ENCODE results near the gene LRRC3. TPM values are rescaled to one million over a fixed set of nuclear protein-coding genes. Genes with fewer than 3 reads are reported as not detected.

LRRC3 gene
- total and polyA plus RNA-seq, 2 donors (not counting 3 experiments of a cell fraction or from before 2014, with no cell fraction given), result 4.8 to 4.9 TPM

- H2AFZ ChIP-seq (ENCODE audit: low read depth, low read length), result no peak overlapping the region
- H3K36me3 ChIP-seq (ENCODE audit: control insufficient read depth in 2 of 2, extremely low read depth in 1 of 2, insufficient read depth in 2 of 2, low read length in 2 of 2), result no peaks in the 10 kb centered on the region
- POLR2A ChIA-PET, result no interaction called here
- H3K4me2 ChIP-seq (ENCODE audit: insufficient read depth, low read length), result no peak overlapping the region
- intact Hi-C loops (cut with micrococcal nuclease) (no loop called here), dilution Hi-C loops (cut with MboI; ENCODE audit: extremely low pct_ligation_motif_present, low sequenced_read_pairs) (no loop called here)
- no TSS peak for BruUV-seq (replicated peaks)
- no peaks in the 10 kb centered on the region for H4K20me1 ChIP-seq (replicated peaks; ENCODE audit: control insufficient read depth, extremely low read depth, insufficient read depth, low read length)
- no peak for DNase-seq (ENCODE audit: low read depth, low spot score)
- no peaks in the 10 kb centered on the region for H3K27me3 ChIP-seq (ENCODE audit: control insufficient read depth in 2 of 2, insufficient read depth in 2 of 2, low read length in 2 of 2)
- H3K27ac ChIP-seq (ENCODE audit: insufficient read depth, low read depth, low read length), result no peak overlapping the region
- no peak overlapping the region for H3K4me3 ChIP-seq (replicated peaks in 1 of 3; ENCODE audit: insufficient read depth in 1 of 3, low read depth in 1 of 3, low read length in 3 of 3)
- no peaks in the 10 kb centered on the region for H3K79me2 ChIP-seq (ENCODE audit: control insufficient read depth, insufficient read depth, low read length)
- no peaks in the 10 kb centered on the region for H3K9me1 ChIP-seq (replicated peaks; ENCODE audit: control insufficient read depth, extremely low read depth, insufficient read depth, low read length)
- H3K9ac ChIP-seq (replicated peaks; ENCODE audit: extremely low read depth, insufficient read depth, low read length), result no peak overlapping the region
- H3K4me1 ChIP-seq (ENCODE audit: control insufficient read depth, extremely low read depth, insufficient read depth, low read length), result no peaks in the 10 kb centered on the region
- TF ChIP-seq POLR2AphosphoS5 (IDR thresholded peaks at IDR 0.05; ENCODE audit: insufficient read depth, low read depth, low read length), result no peak
- TF ChIP-seq JUN (IDR thresholded peaks at IDR 0.05; ENCODE audit: borderline replicate concordance, insufficient read depth, insufficient read length, low read depth), result no peak
- TF ChIP-seq MAX (IDR thresholded peaks at IDR 0.05; ENCODE audit: insufficient read depth, insufficient read length), result no peak
- TF ChIP-seq CTCF (IDR thresholded peaks at IDR 0.05; ENCODE audit: extremely low read depth in 1 of 2, insufficient read depth in 1 of 2, low read depth in 1 of 2, low read length in 2 of 2), result no peak
- no peak for FAIRE-seq
- no peaks in the 10 kb centered on the region for H3K9me3 ChIP-seq (replicated peaks; ENCODE audit: control insufficient read depth, insufficient read depth, low read length)
- CTCF ChIA-PET, result no interaction called here
These were observed 35.6 kb upstream of the LRRC3 start for GRCh38 chr21:44419679-44420078.

GRCh38 chr21:44420416-44421205 is 34.7 kb upstream of the LRRC3 start:
- Histone ChIP-seq H3K9me3 (replicated peaks; ENCODE audit: control insufficient read depth, insufficient read depth, low read length) (no peaks in the 10 kb centered on the region), H3K36me3 (ENCODE audit: control insufficient read depth in 2 of 2, extremely low read depth in 1 of 2, insufficient read depth in 2 of 2, low read length in 2 of 2) (no peaks in the 10 kb centered on the region), H3K4me2 (ENCODE audit: insufficient read depth, low read length) (no peak overlapping the region), H3K27ac (ENCODE audit: insufficient read depth, low read depth, low read length) (no peak overlapping the region), H2AFZ (ENCODE audit: low read depth, low read length) (no peak overlapping the region), H3K4me1 (ENCODE audit: control insufficient read depth, extremely low read depth, insufficient read depth, low read length) (no peaks in the 10 kb centered on the region), H3K9me1 (replicated peaks; ENCODE audit: control insufficient read depth, extremely low read depth, insufficient read depth, low read length) (no peaks in the 10 kb centered on the region), H3K4me3 (replicated peaks in 1 of 3; ENCODE audit: insufficient read depth in 1 of 3, low read depth in 1 of 3, low read length in 3 of 3) (no peak overlapping the region), H3K79me2 (ENCODE audit: control insufficient read depth, insufficient read depth, low read length) (no peaks in the 10 kb centered on the region), H3K27me3 (ENCODE audit: control insufficient read depth in 2 of 2, insufficient read depth in 2 of 2, low read length in 2 of 2) (no peaks in the 10 kb centered on the region), H3K9ac (replicated peaks; ENCODE audit: extremely low read depth, insufficient read depth, low read length) (no peak overlapping the region), H4K20me1 (replicated peaks; ENCODE audit: control insufficient read depth, extremely low read depth, insufficient read depth, low read length) (no peaks in the 10 kb centered on the region)
- TF ChIP-seq FOS (IDR thresholded peaks at IDR 0.05; ENCODE audit: borderline replicate concordance, insufficient read depth, low read length), result no peak
- TF ChIP-seq POLR2AphosphoS5 (IDR thresholded peaks at IDR 0.05; ENCODE audit: insufficient read depth, low read depth, low read length), result no peak
- no peak for TF ChIP-seq EZH2 (IDR thresholded peaks at IDR 0.05; ENCODE audit: borderline replicate concordance, low read depth, low read length, severe bottlenecking)
- TF ChIP-seq GATA2 (IDR thresholded peaks at IDR 0.05; ENCODE audit: insufficient read depth, insufficient read length, low read depth, low read length), result no peak
- TF ChIP-seq CTCF (IDR thresholded peaks at IDR 0.05; ENCODE audit: extremely low read depth in 1 of 2, insufficient read depth in 1 of 2, low read depth in 1 of 2, low read length in 2 of 2), result no peak
- no peak for TF ChIP-seq MYC (IDR thresholded peaks at IDR 0.05; ENCODE audit: low read depth, low read length)
- no peak for TF ChIP-seq MAX (IDR thresholded peaks at IDR 0.05; ENCODE audit: insufficient read depth, insufficient read length)
- no peak for TF ChIP-seq POLR2A (IDR thresholded peaks at IDR 0.05; ENCODE audit: low read depth, low read length)
- no peak for TF ChIP-seq JUN (IDR thresholded peaks at IDR 0.05; ENCODE audit: borderline replicate concordance, insufficient read depth, insufficient read length, low read depth)
- no TSS peak for BruUV-seq (replicated peaks)
- ChIA-PET POLR2A (no interaction called here), CTCF (no interaction called here)
- dilution Hi-C loops (cut with MboI; ENCODE audit: extremely low pct_ligation_motif_present, low sequenced_read_pairs), result no loop called here
- no peak for DNase-seq (ENCODE audit: low read depth, low spot score)
- FAIRE-seq, result no peak
- intact Hi-C loops (cut with micrococcal nuclease), result no loop called here

Data from endothelial cell of umbilical vein (primary cell).